Tibial artery (tissue), 4 donors: Measurements from ENCODE around the gene PFKFB4.

Source experiments
- DNase-seq, 2 donors: peaks; one replicate each; pipeline ENCODE4 v3.0.0-alpha.2; 2019
- H3K27ac ChIP-seq, 2 donors: fragments of 200-600 bp; sonication (generic) in 1 of 2; 1 replicate in 1 of 2; 2 replicates in 1 of 2; pipeline ENCODE4 v1.5.1; 2018 to 2019; ENCODE audit warnings: mild to moderate bottlenecking in 1 of 2
- H3K27me3 ChIP-seq, 2 donors: fragments of 200-600 bp; sonication (generic) in 1 of 2; one replicate each; pipeline versions ENCODE4 v1.5.1 to v1.6.0; 2016 to 2019
- H3K36me3 ChIP-seq, 3 donors: fragments of 200-600 bp; sonication (generic) in 2 of 3; one replicate each; pipeline ENCODE4 v1.5.1; 2016 to 2019; ENCODE audit warnings: mild to moderate bottlenecking in 2 of 3
- H3K4me1 ChIP-seq, 4 donors: fragments of 200-600 bp; sonication (generic) in 2 of 4; 1 replicate in 3 of 4; 2 replicates in 1 of 4; pipeline ENCODE4 v1.5.1; 2016 to 2019
- H3K4me3 ChIP-seq, 2 donors: fragments of 200-600 bp; sonication (generic) in 1 of 2; 1 replicate in 1 of 2; 2 replicates in 1 of 2; pipeline ENCODE4 v1.5.1; 2018 to 2019; ENCODE audit warnings: mild to moderate bottlenecking in 2 of 2
- H3K9me3 ChIP-seq, 3 donors: fragments of 200-600 bp; sonication (generic) in 1 of 3; one replicate each; pipeline ENCODE4 v1.5.1; 2016 to 2019
- CTCF ChIP-seq, 2 experiments: fragments of 200-600 bp in 1 of 2; fragments of 450-650 bp in 1 of 2; IDR thresholded peaks; one replicate each; pipeline ENCODE4 v1.5.1; 2017 to 2019; ENCODE audit warnings: antibody characterized with exemption in 2 of 2, mild to moderate bottlenecking in 1 of 2, moderate library complexity in 1 of 2
- intact Hi-C: fragments of 100-400 bp; cut with DNase I; formaldehyde crosslinking; loops from one replicate; pipeline ENCODE4 v1.15.0; 2023; ENCODE audit warnings: low total_unique reads

PFKFB4 gene

GRCh38 chr3:48558493-48559134, 2.0 kb upstream of the PFKFB4 start:
- H3K27ac ChIP-seq: peak overlapping the region; percentile 65 to 75
- intact Hi-C loops: loop anchor here (5.0 kb wide), 1 partner anchor 34 kb away; no protein-coding TSS in a partner anchor
- no peaks in the 10 kb centered on the region for H3K36me3 ChIP-seq
- no peaks in the 10 kb centered on the region for H3K27me3 ChIP-seq
- H3K9me3 ChIP-seq: no peaks in the 10 kb centered on the region
- peaks cover 0 to 54% (median 40%) of the 10 kb centered on the region in 4 donors for H3K4me1 ChIP-seq
- peak; percentile 73 to 80 for DNase-seq
- H3K4me3 ChIP-seq: no peak overlapping the region
- TF ChIP-seq CTCF (IDR thresholded peaks at IDR 0.05): no peak

- peak in 1 of 2 donors; percentile 27 for DNase-seq
- no peaks in the 10 kb centered on the region for H3K36me3 ChIP-seq
- peak overlapping the region; percentile 57 to 67 for H3K4me3 ChIP-seq
- H3K27me3 ChIP-seq: no peaks in the 10 kb centered on the region
- H3K4me1 ChIP-seq: peaks cover 0 to 52% (median 37%) of the 10 kb centered on the region in 4 donors
- H3K27ac ChIP-seq: peak overlapping the region; percentile 72 to 75
- no peak for TF ChIP-seq CTCF (IDR thresholded peaks at IDR 0.05)
- no peaks in the 10 kb centered on the region for H3K9me3 ChIP-seq
- intact Hi-C loops: loop anchor here (5.0 kb wide), 1 partner anchor 36 kb away; no protein-coding TSS in a partner anchor
Observed at GRCh38 chr3:48555949-48556795, 431 bp downstream of the PFKFB4 start.

GRCh38 chr3:48555231-48555948, 1.2 kb downstream of the PFKFB4 start:
- no peak for TF ChIP-seq CTCF (IDR thresholded peaks at IDR 0.05)
- H3K36me3 ChIP-seq: no peaks in the 10 kb centered on the region
- H3K4me3 ChIP-seq: no peak overlapping the region
- H3K9me3 ChIP-seq: no peaks in the 10 kb centered on the region
- H3K27ac ChIP-seq: peak overlapping the region in 1 of 2 donors; percentile 72
- DNase-seq: no peak
- no peaks in the 10 kb centered on the region for H3K27me3 ChIP-seq
- intact Hi-C loops: loop anchor here (5.0 kb wide), 1 partner anchor 37 kb away; no protein-coding TSS in a partner anchor
- peaks cover 0 to 46% (median 30%) of the 10 kb centered on the region in 4 donors for H3K4me1 ChIP-seq

- Histone ChIP-seq H3K36me3 (peaks cover 0 to 6% (median 0%) of the 10 kb centered on the region in 3 donors), H3K9me3 (no peaks in the 10 kb centered on the region), H3K27me3 (no peaks in the 10 kb centered on the region), H3K4me1 (peaks cover 0 to 34% (median 19%) of the 10 kb centered on the region in 4 donors), H3K4me3 (no peak overlapping the region), H3K27ac (no peak overlapping the region)
- no peak for TF ChIP-seq CTCF (IDR thresholded peaks at IDR 0.05)
- DNase-seq: no peak
- intact Hi-C loops: no loop called here
Observed at GRCh38 chr3:48553886-48554845, 2.4 kb downstream of the PFKFB4 start.
